Spinal cord (tissue), 10 donors: Measurements from ENCODE around the gene B4GALT5. TPM values are rescaled to one million over a fixed set of nuclear protein-coding genes. Genes with fewer than 3 reads are reported as not detected.
A peak's percentile ranks its signal among the peaks of the same experiment; 100 is the strongest.
"Not testable (repeated sequence)": the region's sequence is repeated elsewhere in the genome, so short reads cannot be mapped to it uniquely, and the experiment has no call there.

Source experiments
- DNase-seq, 6 donors: peaks; one replicate each; pipeline versions ENCODE4 v3.0.0 to v3.0.0-alpha.2; 2013 to 2015; ENCODE audit warnings: low spot score in 6 of 6, low read depth in 4 of 6
- H3K27ac ChIP-seq: one replicate; pipeline ENCODE4 v1.5.1; 2013; ENCODE audit warnings: low read depth, low read length, control low read depth
- H3K27me3 ChIP-seq: one replicate; pipeline ENCODE4 v1.6.1; 2013; ENCODE audit warnings: low read length; ENCODE audit not compliant: control insufficient read depth, insufficient read depth
- H3K36me3 ChIP-seq: one replicate; pipeline ENCODE4 v1.6.1; 2013; ENCODE audit warnings: low read length; ENCODE audit not compliant: control insufficient read depth, insufficient read depth
- H3K4me1 ChIP-seq: one replicate; pipeline ENCODE4 v1.6.1; 2013; ENCODE audit warnings: low read length; ENCODE audit not compliant: control insufficient read depth, insufficient read depth
- H3K4me3 ChIP-seq: one replicate; pipeline ENCODE4 v1.5.1; 2013; ENCODE audit warnings: low read depth, low read length, control low read depth
- H3K9me3 ChIP-seq: one replicate; pipeline ENCODE4 v1.6.1; 2013; ENCODE audit warnings: low read length; ENCODE audit not compliant: control insufficient read depth, insufficient read depth
- WGBS: methylation state at CpG from one replicate; pipeline ENCODE4 v1.1.5; 2013; ENCODE audit warnings: missing lambda C conversion rate; ENCODE audit not compliant: insufficient coverage; 5-methylcytosine and 5-hydroxymethylcytosine counted together
- polyA plus RNA-seq, 2 donors: library from polyadenylated mRNA; unstranded; fragments of 120-200 nt; gene quantifications; one replicate each; pipeline ENCODE4 v1.2.1, GENCODE V29; 2013; ENCODE audit not compliant: insufficient read length in 2 of 2
- total RNA-seq, 2 donors: library from RNA; depleted of rRNA in 1 of 2; stranded (reverse); fragments of 120-200 nt in 1 of 2; fragments of >200 nt in 1 of 2; gene quantifications; one replicate each; pipeline versions ENCODE4 v1.2.3 to v1.2.4, GENCODE V29; 2013 to 2014
- donor health status: healthy.

B4GALT5 gene
- total and polyA plus RNA-seq, 4 donors: 29.6 to 67.9 (median 58.1) TPM

DNA sequence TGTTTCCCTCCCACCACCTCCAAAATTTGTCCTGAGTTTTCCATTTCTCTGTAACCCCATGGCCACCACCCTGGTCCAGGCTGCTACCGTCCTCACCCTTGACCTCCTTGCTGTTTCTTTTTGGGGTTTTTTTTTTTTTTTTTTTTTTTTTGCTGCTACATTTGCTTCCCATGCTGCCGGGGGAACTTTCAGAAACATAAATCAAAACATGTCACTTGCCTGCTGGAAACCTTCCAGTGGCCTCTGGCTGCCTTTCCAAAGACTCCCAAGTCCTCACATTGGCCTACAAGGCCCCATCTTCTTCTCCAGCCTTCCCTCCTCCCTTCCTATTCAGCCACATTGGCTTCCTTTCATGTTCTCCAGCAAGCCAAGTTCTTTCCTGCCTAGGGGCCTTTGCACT is 95.4 kb downstream of the B4GALT5 start:
- Histone ChIP-seq H3K9me3 (peaks cover 2% of the 10 kb centered on the region), H3K27me3 (no peaks in the 10 kb centered on the region), H3K4me1 (peaks cover 6% of the 10 kb centered on the region), H3K36me3 (no peaks in the 10 kb centered on the region), H3K4me3 (no peak overlapping the region), H3K27ac (no peak overlapping the region)
- WGBS: 40% methylated on average over 1 of the region's 2 CpGs
- no peak for DNase-seq

DNA sequence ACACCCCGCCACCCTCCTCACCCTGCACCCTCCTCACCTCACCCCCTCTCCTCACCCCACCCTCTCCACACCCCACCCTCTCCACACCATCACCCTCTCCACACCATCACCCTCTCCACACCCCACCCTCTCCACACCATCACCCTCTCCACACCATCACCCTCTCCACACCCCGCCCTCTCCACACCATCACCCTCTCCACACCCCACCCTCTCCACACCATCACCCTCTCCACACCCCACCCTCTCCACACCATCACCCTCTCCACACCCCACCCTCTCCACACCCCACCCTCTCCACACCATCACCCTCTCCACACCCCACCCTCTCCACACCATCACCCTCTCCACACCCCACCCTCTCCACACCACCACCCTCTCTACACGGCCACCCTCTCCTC is 96.3 kb downstream of the B4GALT5 start:
- WGBS: 76% methylated on average over 1 of the region's 3 CpGs
- H3K27me3 ChIP-seq, H3K27ac ChIP-seq, H3K4me3 ChIP-seq, DNase-seq, H3K36me3 ChIP-seq, H3K9me3 ChIP-seq: not testable (repeated sequence)
- peaks cover 11% of the 10 kb centered on the region for H3K4me1 ChIP-seq

DNA sequence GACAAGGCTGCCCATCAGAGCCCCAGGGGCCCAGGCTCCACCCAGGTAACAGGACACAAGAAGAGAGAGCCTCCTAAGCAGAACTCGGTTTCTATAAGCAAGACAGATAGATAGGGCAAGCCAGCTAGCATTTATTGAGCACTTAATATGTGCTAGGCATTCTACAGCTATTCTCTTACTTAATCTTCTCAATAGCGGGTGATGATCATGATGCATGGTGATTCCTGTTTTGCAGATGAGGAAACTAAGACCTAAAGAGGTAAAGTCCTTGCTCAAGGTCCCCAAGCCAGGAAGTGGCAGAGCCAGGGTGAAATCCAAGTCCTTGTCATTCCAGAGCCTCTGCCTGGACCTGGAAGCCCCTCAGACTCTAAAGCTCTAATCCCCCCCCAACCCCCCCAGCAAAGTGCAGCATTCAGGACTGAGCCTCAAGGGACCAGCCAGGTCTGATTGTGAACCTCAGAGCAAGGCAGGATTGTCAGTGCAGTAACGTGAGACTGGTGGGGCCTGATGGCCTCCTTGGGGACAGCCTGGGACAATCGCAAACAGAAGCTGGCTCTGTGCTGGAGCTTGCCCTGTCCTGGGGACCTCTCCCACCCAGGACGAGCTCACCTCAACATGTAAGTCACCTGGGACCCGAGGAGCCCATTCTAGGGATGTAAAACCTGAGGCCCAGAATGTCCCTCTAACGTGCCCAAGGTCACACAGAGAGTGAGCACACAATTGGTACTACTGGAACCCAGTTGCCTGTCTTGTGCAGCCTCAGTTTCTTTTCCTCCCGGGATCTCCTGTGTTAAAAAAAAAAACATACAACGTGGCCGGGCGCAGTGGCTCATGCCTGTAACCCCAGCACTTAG is 97.3 kb downstream of the B4GALT5 start:
- H3K4me3 ChIP-seq: no peak overlapping the region

DNA sequence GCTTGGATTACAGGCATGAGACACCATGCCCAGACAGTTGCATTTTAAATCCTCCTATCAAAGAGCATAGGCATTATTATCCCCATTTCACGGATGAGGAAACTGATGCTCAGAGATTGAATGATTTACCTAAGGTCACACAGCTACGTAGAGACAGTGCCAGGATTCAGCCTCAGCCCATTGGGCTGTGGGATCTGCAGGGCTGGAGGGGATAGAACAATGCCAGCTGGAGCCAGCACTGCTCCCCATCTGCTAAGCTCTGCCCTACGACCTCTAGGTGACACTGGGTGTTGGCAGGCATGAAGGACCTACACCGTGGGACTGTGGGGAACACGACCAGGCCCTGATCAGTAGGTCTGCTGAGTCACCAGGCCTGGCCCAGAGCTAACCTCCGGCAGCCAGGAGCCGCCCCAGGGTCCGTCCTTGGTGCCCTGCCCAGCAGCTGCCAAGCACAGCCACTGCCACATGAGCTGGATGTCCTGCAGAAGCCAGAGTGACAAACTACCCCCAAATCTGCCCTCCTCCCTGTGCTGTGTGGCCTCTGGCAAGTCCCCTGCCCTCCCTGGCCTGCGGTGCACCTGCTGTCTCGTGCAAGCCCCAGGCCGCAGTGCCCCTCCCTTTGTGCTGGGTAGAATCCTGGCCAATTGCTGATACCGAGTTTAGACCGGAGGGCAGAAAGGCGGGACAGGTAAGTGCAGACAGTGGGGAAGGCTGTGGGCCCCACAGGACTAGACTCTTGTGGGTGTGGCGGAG is 98.1 kb downstream of the B4GALT5 start:
- WGBS: 79% methylated on average over 14 of the region's 15 CpGs
- no peak for DNase-seq
- no peaks in the 10 kb centered on the region for H3K36me3 ChIP-seq
- no peaks in the 10 kb centered on the region for H3K9me3 ChIP-seq
- no peaks in the 10 kb centered on the region for H3K27me3 ChIP-seq
- no peak overlapping the region for H3K4me3 ChIP-seq
- H3K4me1 ChIP-seq: peaks cover 20% of the 10 kb centered on the region
- no peak overlapping the region for H3K27ac ChIP-seq

More for the DNA sequence above, 97.3 kb downstream of the B4GALT5 start:
- Histone ChIP-seq H3K27me3 (no peaks in the 10 kb centered on the region), H3K27ac (no peak overlapping the region), H3K9me3 (no peaks in the 10 kb centered on the region), H3K36me3 (no peaks in the 10 kb centered on the region), H3K4me1 (peaks cover 17% of the 10 kb centered on the region)
- 94% methylated on average over 9 of the region's 11 CpGs for WGBS
- no peak for DNase-seq

DNA sequence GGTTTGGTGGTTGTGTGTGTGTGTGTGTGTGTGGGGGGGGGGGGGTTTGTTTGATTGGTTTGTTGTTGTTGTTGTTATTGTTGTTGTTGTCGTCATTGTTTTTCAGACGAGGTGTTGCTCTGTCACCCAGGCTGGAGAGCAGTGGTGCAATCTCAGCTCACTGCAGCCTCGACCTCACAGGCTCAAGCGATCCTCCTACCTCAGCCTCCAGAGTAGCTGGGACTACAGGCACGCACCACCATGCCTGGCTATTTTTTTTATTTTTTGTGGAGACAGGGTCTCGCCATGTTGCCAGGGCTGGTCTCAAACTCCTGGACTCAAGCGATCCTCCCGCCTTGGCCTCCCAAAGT is 98.7 kb downstream of the B4GALT5 start:
- 90% methylated on average over 6 of the region's 8 CpGs for WGBS
- not testable (repeated sequence) for DNase-seq, H3K27ac ChIP-seq, H3K36me3 ChIP-seq, H3K4me3 ChIP-seq, H3K9me3 ChIP-seq, H3K27me3 ChIP-seq
- H3K4me1 ChIP-seq: peaks cover 20% of the 10 kb centered on the region

DNA sequence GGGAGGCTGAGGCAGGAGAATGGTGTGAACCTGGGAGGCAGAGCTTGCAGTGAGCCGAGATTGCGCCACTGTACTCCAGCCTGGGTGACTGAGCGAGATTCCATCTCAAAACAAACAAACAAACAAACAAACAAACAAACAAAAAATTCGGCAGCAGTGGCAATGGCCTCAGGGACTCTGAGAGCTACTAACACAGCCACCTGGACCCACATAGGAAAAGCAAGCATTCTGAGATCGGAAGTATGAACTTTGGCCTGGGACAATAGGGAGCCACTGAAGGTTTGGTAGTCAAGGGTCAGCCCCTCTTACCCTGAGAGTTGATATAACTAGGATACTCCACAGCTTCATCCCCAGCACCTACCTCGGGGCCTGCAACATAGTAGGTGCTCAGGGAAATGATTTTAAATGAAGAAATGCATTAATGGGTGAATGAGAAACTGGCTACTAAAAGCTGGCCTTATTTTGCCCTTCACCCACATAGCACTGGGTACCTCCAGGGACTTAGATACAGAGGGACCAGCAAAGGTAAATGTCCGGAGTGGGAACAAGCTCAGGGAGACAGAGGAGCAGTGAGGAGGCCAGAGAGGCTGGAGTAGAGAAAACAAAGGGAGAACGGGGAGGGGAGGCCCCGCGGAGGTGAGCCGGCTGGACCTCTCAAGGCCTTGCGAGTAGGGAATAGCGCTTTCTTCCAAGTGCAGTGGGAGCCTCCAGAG is 99.2 kb downstream of the B4GALT5 start:
- no peaks in the 10 kb centered on the region for H3K27me3 ChIP-seq
- H3K27ac ChIP-seq: no peak overlapping the region
- H3K4me3 ChIP-seq: no peak overlapping the region
- no peak for DNase-seq
- H3K9me3 ChIP-seq: no peaks in the 10 kb centered on the region
- H3K36me3 ChIP-seq: no peaks in the 10 kb centered on the region
- H3K4me1 ChIP-seq: peaks cover 20% of the 10 kb centered on the region
- 69% methylated on average over 7 of the region's 13 CpGs for WGBS

DNA sequence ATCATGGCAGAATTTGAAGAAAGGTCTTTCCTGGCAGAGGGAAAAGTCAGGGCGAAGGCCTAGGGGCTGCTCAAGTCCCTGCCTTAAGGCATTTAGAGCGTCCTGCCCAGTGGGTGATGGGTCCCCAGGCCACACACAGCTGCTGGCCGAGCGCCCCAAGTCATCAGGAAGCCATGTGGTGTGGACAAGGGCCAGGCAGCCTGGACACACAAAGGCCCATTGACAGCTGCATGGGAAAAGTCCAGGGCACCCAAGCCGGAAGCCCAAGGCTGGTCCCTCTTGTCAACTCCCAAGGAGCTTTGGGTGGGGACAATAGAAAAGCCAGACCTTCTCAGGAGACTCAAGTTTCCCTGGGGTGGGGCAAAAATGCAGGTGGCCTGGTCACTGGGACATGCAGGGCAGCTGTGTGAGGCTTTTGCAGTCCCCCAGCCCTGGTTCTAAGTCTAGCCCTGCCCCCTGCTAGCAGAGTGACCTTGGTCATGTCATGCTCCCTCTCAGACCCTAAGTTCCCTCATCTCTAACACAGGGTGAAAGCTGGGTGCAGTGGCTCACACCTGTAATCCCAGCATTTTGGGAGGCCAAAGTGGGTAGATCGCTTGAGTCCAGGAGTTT is 101.4 kb downstream of the B4GALT5 start:
- peaks cover 3% of the 10 kb centered on the region for H3K27me3 ChIP-seq
- no peaks in the 10 kb centered on the region for H3K36me3 ChIP-seq
- H3K9me3 ChIP-seq: no peaks in the 10 kb centered on the region
- H3K4me3 ChIP-seq: no peak overlapping the region
- H3K27ac ChIP-seq: no peak overlapping the region
- H3K4me1 ChIP-seq: peaks cover 24% of the 10 kb centered on the region
- peak in 1 of 6 donors; percentile 76 for DNase-seq
- 64% methylated on average over 6 of the region's 6 CpGs for WGBS

DNA sequence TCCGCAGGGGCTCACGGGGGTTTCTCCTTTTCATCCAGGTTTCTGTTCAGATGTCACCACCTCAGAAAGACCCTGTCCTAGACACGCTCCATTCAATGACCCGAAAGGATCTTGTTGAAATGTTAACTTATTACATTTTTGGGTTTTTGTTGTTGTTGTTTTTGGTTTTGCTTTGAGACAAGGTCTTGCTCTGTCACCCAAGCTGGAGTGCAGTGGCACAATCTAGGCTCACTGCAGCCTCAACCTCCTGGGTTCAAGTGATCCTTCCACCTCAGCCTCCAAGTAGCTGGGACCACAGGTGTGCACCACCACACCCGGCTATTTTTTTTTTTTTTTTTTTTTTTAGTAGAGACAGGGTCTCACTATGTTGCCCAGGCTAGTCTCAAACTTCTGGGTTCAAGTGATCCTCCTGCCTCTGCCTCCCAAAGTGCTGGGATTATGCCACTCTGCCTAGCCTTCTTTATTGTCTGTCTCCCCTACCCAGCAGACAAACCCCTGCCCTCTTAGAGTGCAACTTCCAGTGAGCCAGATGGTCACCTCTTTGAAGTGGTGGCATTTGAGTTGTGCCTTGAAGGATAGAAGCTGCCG is 102.0 kb downstream of the B4GALT5 start:
- not testable (repeated sequence) for H3K4me3 ChIP-seq, H3K36me3 ChIP-seq, DNase-seq, H3K27ac ChIP-seq, H3K27me3 ChIP-seq, H3K9me3 ChIP-seq
- WGBS: 89% methylated on average over 1 of the region's 6 CpGs
- peaks cover 24% of the 10 kb centered on the region for H3K4me1 ChIP-seq
